Neural cell (in vitro differentiated cells): Measurements from ENCODE around the gene KBTBD13. TPM values are rescaled to one million over a fixed set of nuclear protein-coding genes. Genes with fewer than 3 reads are reported as not detected.

Source experiments
- H2AFZ ChIP-seq: fragments of 200-600, 300-800 bp; sonication (generic), shearing (Covaris generic); 2 replicates; pipeline ENCODE4 v1.6.0; 2014; ENCODE audit warnings: low read depth, mild to moderate bottlenecking, antibody characterized with exemption, low read length, moderate library complexity
- H3F3A ChIP-seq: fragments of 200-600 bp; shearing (Covaris generic); 2 replicates; pipeline ENCODE4 v1.6.1; 2016; ENCODE audit warnings: mild to moderate bottlenecking, moderate library complexity, mixed read lengths, antibody characterized with exemption, low read length; ENCODE audit not compliant: insufficient read depth, poor library complexity, severe bottlenecking
- H3K27ac ChIP-seq: fragments of 200-600, 300-800 bp; sonication (generic), shearing (Covaris generic); 2 replicates; pipeline ENCODE4 v1.5.1; 2014; ENCODE audit warnings: mild to moderate bottlenecking, low read length, moderate library complexity
- H3K27me3 ChIP-seq: fragments of 300-800, 200-600 bp; sonication (generic), shearing (Covaris generic); 2 replicates; pipeline ENCODE4 v1.6.0; 2014; ENCODE audit warnings: mild to moderate bottlenecking, low read depth, low read length, moderate library complexity; ENCODE audit not compliant: insufficient read depth
- H3K36me3 ChIP-seq: fragments of 300-800, 200-600 bp; sonication (generic), shearing (Covaris generic); 2 replicates; pipeline ENCODE4 v1.5.1; 2014; ENCODE audit warnings: mild to moderate bottlenecking, antibody characterized with exemption, low read length, moderate library complexity; ENCODE audit not compliant: insufficient read depth
- H3K4me2 ChIP-seq: fragments of 300-800, 200-600 bp; sonication (generic), shearing (Covaris generic); 2 replicates; pipeline ENCODE4 v1.6.0; 2014; ENCODE audit warnings: mild to moderate bottlenecking, low read length
- H3K4me3 ChIP-seq: fragments of 300-800, 200-600 bp; sonication (generic), shearing (Covaris generic); 2 replicates; pipeline ENCODE4 v1.5.1; 2014; ENCODE audit warnings: mild to moderate bottlenecking, low read length, moderate library complexity
- H3K79me2 ChIP-seq: fragments of 200-600 bp; shearing (Covaris generic); replicated peaks from 2 replicates; pipeline ENCODE4 v1.6.0; 2014; ENCODE audit warnings: mild to moderate bottlenecking, low read length, moderate library complexity; ENCODE audit not compliant: insufficient read depth
- H3K9ac ChIP-seq: fragments of 300-800, 200-600 bp; sonication (generic), shearing (Covaris generic); 2 replicates; pipeline ENCODE4 v1.6.1; 2016; ENCODE audit warnings: mild to moderate bottlenecking, low read length, mixed read lengths
- H3K9me2 ChIP-seq: fragments of 200-600 bp; shearing (Covaris generic); 2 replicates; pipeline ENCODE4 v1.6.1; 2016; ENCODE audit warnings: mild to moderate bottlenecking, low read length, mixed read lengths; ENCODE audit not compliant: insufficient read depth
- H3K9me3 ChIP-seq: fragments of 200-600, 300-800 bp; sonication (generic), shearing (Covaris generic); 2 replicates; pipeline ENCODE4 v1.6.1; 2016; ENCODE audit warnings: mild to moderate bottlenecking, mixed run types, low read length, moderate library complexity, mixed read lengths
- H4K20me1 ChIP-seq: fragments of 200-600 bp; shearing (Covaris generic); 2 replicates; pipeline ENCODE4 v1.6.1; 2016; ENCODE audit warnings: mild to moderate bottlenecking, mixed run types; ENCODE audit not compliant: insufficient read depth
- CTCF ChIP-seq: fragments of 450-650 bp; IDR thresholded peaks from 2 replicates; pipeline ENCODE4 v1.5.1; 2014; ENCODE audit warnings: antibody characterized with exemption, mild to moderate bottlenecking, moderate library complexity; ENCODE audit not compliant: poor library complexity, severe bottlenecking
- EP300 ChIP-seq: fragments of 450-650 bp; conservative IDR thresholded peaks from 2 replicates; pipeline ENCODE4 v1.6.1; 2014; ENCODE audit warnings: antibody characterized with exemption, mild to moderate bottlenecking, moderate library complexity; ENCODE audit not compliant: poor library complexity, severe bottlenecking
- EZH2 ChIP-seq: fragments of 200-600, 300-800 bp; shearing (Covaris generic), sonication (generic); IDR thresholded peaks from 2 replicates; pipeline ENCODE4 v1.6.1; 2014; ENCODE audit warnings: antibody characterized with exemption, low read length, borderline replicate concordance, mild to moderate bottlenecking; ENCODE audit not compliant: insufficient read depth, poor library complexity, severe bottlenecking
- MXI1 ChIP-seq: fragments of 450-650 bp; conservative IDR thresholded peaks from 2 replicates; pipeline ENCODE4 v1.6.1; 2014; ENCODE audit warnings: antibody characterized with exemption, mild to moderate bottlenecking; ENCODE audit not compliant: poor library complexity, severe bottlenecking
- POLR2AphosphoS5 ChIP-seq: IDR thresholded peaks from 2 replicates; pipeline ENCODE4 v1.6.1; 2012
- RAD21 ChIP-seq: fragments of 450-650 bp; conservative IDR thresholded peaks from 2 replicates; pipeline ENCODE4 v1.6.1; 2014; ENCODE audit warnings: antibody characterized with exemption, mild to moderate bottlenecking, moderate library complexity
- REST ChIP-seq: IDR thresholded peaks from 2 replicates; pipeline ENCODE4 v1.6.1; 2012; ENCODE audit warnings: borderline replicate concordance
- SMC3 ChIP-seq: fragments of 450-650 bp; conservative IDR thresholded peaks from 2 replicates; pipeline ENCODE4 v1.6.1; 2014; ENCODE audit warnings: antibody characterized with exemption, mild to moderate bottlenecking, moderate library complexity; ENCODE audit not compliant: poor library complexity
- TAF1 ChIP-seq: IDR thresholded peaks from 2 replicates; pipeline ENCODE4 v1.6.1; 2012; ENCODE audit warnings: low read depth
- polyA plus RNA-seq: library from polyadenylated mRNA; depleted of rRNA; stranded (reverse); fragments of >200 nt; gene quantifications from 2 replicates; pipeline ENCODE4 v1.2.3, GENCODE V29; 2014

KBTBD13 gene
- polyA plus RNA-seq, 1 donor from 2014 or later: not detected

GRCh38 chr15:65086680-65087111 is 10.2 kb downstream of the KBTBD13 start:
- no peak overlapping the region for H2AFZ ChIP-seq
- H3K9ac ChIP-seq: no peak overlapping the region
- no peak overlapping the region for H3K27ac ChIP-seq
- H3K9me2 ChIP-seq: no peaks in the 10 kb centered on the region
- H3F3A ChIP-seq: no peaks in the 10 kb centered on the region
- H3K79me2 ChIP-seq: no peaks in the 10 kb centered on the region
- H3K4me3 ChIP-seq: no peak overlapping the region
- peaks cover 11% of the 10 kb centered on the region for H3K27me3 ChIP-seq
- H3K36me3 ChIP-seq: no peaks in the 10 kb centered on the region
- H3K9me3 ChIP-seq: no peaks in the 10 kb centered on the region
- no peaks in the 10 kb centered on the region for H4K20me1 ChIP-seq
- H3K4me2 ChIP-seq: no peak overlapping the region
- TF ChIP-seq CTCF (no peak), MXI1 (no peak), SMC3 (no peak)

- no peaks in the 10 kb centered on the region for H3F3A ChIP-seq
- no peak overlapping the region for H3K4me3 ChIP-seq
- peaks cover 11% of the 10 kb centered on the region for H3K27me3 ChIP-seq
- no peak overlapping the region for H3K27ac ChIP-seq
- H3K9me2 ChIP-seq: no peaks in the 10 kb centered on the region
- no peak overlapping the region for H3K9ac ChIP-seq
- TF ChIP-seq RAD21 (no peak), EZH2 (no peak), SMC3 (no peak), TAF1 (no peak), MXI1 (no peak), REST (no peak), EP300 (no peak), POLR2AphosphoS5 (no peak), CTCF (no peak)
- no peaks in the 10 kb centered on the region for H3K36me3 ChIP-seq
- no peaks in the 10 kb centered on the region for H3K79me2 ChIP-seq
- no peaks in the 10 kb centered on the region for H3K9me3 ChIP-seq
- H3K4me2 ChIP-seq: no peak overlapping the region
- H2AFZ ChIP-seq: no peak overlapping the region
- H4K20me1 ChIP-seq: no peaks in the 10 kb centered on the region
Measured at GRCh38 chr15:65087411-65087810, 10.9 kb downstream of the KBTBD13 start.
